ENCODE data around the gene PAK1IP1. TPM values are rescaled to one million over a fixed set of nuclear protein-coding genes. Genes with fewer than 3 reads are reported as not detected.
"Not testable (repeated sequence)": the region's sequence is repeated elsewhere in the genome, so short reads cannot be mapped to it uniquely, and the experiment has no call there.

Gene PAK1IP1
- total RNA-seq, 1 experiment from 2014 or later: 90.3 TPM

- DNase-seq (ENCODE audit: low read depth): not testable (repeated sequence)
These were observed 46.9 kb downstream of the PAK1IP1 start for GRCh38 chr6:10741643-10742042.

GRCh38 chr6:10742251-10742650, 47.5 kb downstream of the PAK1IP1 start:
- DNase-seq (ENCODE audit: low read depth): no peak

- DNase-seq (ENCODE audit: low read depth): no peak
These were observed 48.7 kb downstream of the PAK1IP1 start for GRCh38 chr6:10743515-10743914.

GRCh38 chr6:10745116-10745515, 50.3 kb downstream of the PAK1IP1 start:
- DNase-seq (ENCODE audit: low read depth): no peak

- no peak for DNase-seq (ENCODE audit: low read depth)
These were observed 52.1 kb downstream of the PAK1IP1 start for GRCh38 chr6:10746915-10747250.

- peak; percentile 99 for DNase-seq (ENCODE audit: low read depth)
These were observed 52.6 kb downstream of the PAK1IP1 start, which contains the start of gene TMEM14B for GRCh38 chr6:10747251-10747972. TSS of gene TMEM14B (plus strand) at chr6:10747805. CDS start at chr6:10749246, 1,441 bp downstream.

- no peak for DNase-seq (ENCODE audit: low read depth)
These were observed 55.0 kb downstream of the PAK1IP1 start for GRCh38 chr6:10749734-10750133.

- DNase-seq (ENCODE audit: low read depth): not testable (repeated sequence)
These were observed 55.8 kb downstream of the PAK1IP1 start for GRCh38 chr6:10750568-10750967.

GRCh38 chr6:10751757-10752156, 57.0 kb downstream of the PAK1IP1 start:
- not testable (repeated sequence) for DNase-seq (ENCODE audit: low read depth)

GRCh38 chr6:10756085-10756484, 61.3 kb downstream of the PAK1IP1 start:
- DNase-seq (ENCODE audit: low read depth): no peak

Other genes with a start within 250 kb of the PAK1IP1 start
- 4.7 and 5.9 TPM in 2 replicates for gene GCNT2, start 173.6 kb upstream of the PAK1IP1 start, total RNA-seq (2014; rRNA removed; shearing (Covaris generic))
- 2.7 and 13.0 TPM in 2 replicates for gene C6orf52, start 356 bp upstream of the PAK1IP1 start, total RNA-seq (2014; rRNA removed; shearing (Covaris generic))
- 185 and 186 TPM in 2 replicates for gene TMEM14C, start 28.1 kb downstream of the PAK1IP1 start, total RNA-seq (2014; rRNA removed; shearing (Covaris generic))
- 153 and 176 TPM in 2 replicates for gene TMEM14B, start 52.8 kb downstream of the PAK1IP1 start, total RNA-seq (2014; rRNA removed; shearing (Covaris generic))
- 0.09 TPM in 1 of 2 replicates, not detected in the other for gene MAK, start 143.6 kb downstream of the PAK1IP1 start, total RNA-seq (2014; rRNA removed; shearing (Covaris generic))
- gene GCM2, start 187.1 kb downstream of the PAK1IP1 start, total RNA-seq (2014; rRNA removed; shearing (Covaris generic)): not detected in 2 replicates
- gene SYCP2L, start 192.1 kb downstream of the PAK1IP1 start, total RNA-seq (2014; rRNA removed; shearing (Covaris generic)): 0.11 TPM in 1 of 2 replicates, not detected in the other